K562 (cell line): Measurements from ENCODE around the gene COX6B1. TPM values are rescaled to one million over a fixed set of nuclear protein-coding genes. Genes with fewer than 3 reads are reported as not detected.

ENCODE experiments used
- ATF2 ChIP-seq: sonication (generic); formaldehyde crosslinking; IDR thresholded peaks from 2 replicates; pipeline ENCODE4 v1.8.1; 2022; ENCODE audit warnings: missing genetic modification reagents
- BACH1 ChIP-seq: fragments of 200-800 bp; sonication (Bioruptor generic); IDR thresholded peaks from 2 replicates; pipeline ENCODE4 v1.6.1; 2016; ENCODE audit warnings: missing genetic modification characterization, missing compliant biosample characterization
- CHAMP1 ChIP-seq: fragments of 450-650 bp; IDR thresholded peaks from 2 replicates; pipeline ENCODE4 v1.6.1; 2016; ENCODE audit warnings: mild to moderate bottlenecking
- EP400 ChIP-seq: fragments of 450-650 bp; IDR thresholded peaks from 2 replicates; pipeline ENCODE4 v1.6.1; 2017; ENCODE audit warnings: antibody characterized with exemption, mild to moderate bottlenecking, moderate library complexity
- GATA2 ChIP-seq: sonication (generic); formaldehyde crosslinking; IDR thresholded peaks from 2 replicates; pipeline ENCODE4 v1.4.0; 2020; ENCODE audit warnings: mild to moderate bottlenecking, missing genetic modification reagents
- HNRNPL ChIP-seq: fragments of 200-400 bp; formaldehyde crosslinking; IDR thresholded peaks from 2 replicates; pipeline ENCODE4 v1.6.1; 2017; ENCODE audit warnings: low read depth, mild to moderate bottlenecking, low read length
- MCM2 ChIP-seq: fragments of 450-650 bp; IDR thresholded peaks from 2 replicates; pipeline ENCODE4 v1.6.1; 2017; ENCODE audit warnings: low read depth, mild to moderate bottlenecking
- MECOM ChIP-seq: fragments of 250-450 bp; sonication (Bioruptor Pico); IDR thresholded peaks from 2 replicates; pipeline ENCODE4 v1.8.0; 2022; ENCODE audit warnings: inconsistent platforms
- POLR2A ChIP-seq: fragments of 450-650 bp; conservative IDR thresholded peaks from 2 replicates; pipeline ENCODE4 v1.6.1; 2016
- POLR2AphosphoS2 ChIP-seq: IDR thresholded peaks from 2 replicates; pipeline ENCODE4 v1.6.1; 2012; ENCODE audit warnings: low read length, improper control_type of control experiment
- POLR2B ChIP-seq: fragments of 450-650 bp; IDR thresholded peaks from 2 replicates; pipeline ENCODE4 v1.6.1; 2018; ENCODE audit warnings: low read depth; ENCODE audit not compliant: partially characterized antibody
- RBBP5 ChIP-seq: fragments of 200-600 bp; sonication (generic); IDR thresholded peaks from 2 replicates; pipeline ENCODE4 v1.6.1; 2012; ENCODE audit warnings: borderline replicate concordance, mild to moderate bottlenecking, low read length, control low read depth, inconsistent platforms; ENCODE audit not compliant: insufficient read depth, poor library complexity, severe bottlenecking
- RUNX1 ChIP-seq: sonication (generic); IDR thresholded peaks from 2 replicates; pipeline ENCODE4 v1.6.1; 2016; ENCODE audit warnings: antibody characterized with exemption, low read depth
- SMARCC2 ChIP-seq: fragments of 450-650 bp; IDR thresholded peaks from 2 replicates; pipeline ENCODE4 v1.6.1; 2017; ENCODE audit warnings: antibody characterized with exemption, moderate library complexity, mild to moderate bottlenecking, low read depth
- SREBF2 ChIP-seq: sonication (generic); formaldehyde crosslinking; IDR thresholded peaks from 2 replicates; pipeline ENCODE4 v1.4.0; 2020; ENCODE audit warnings: mild to moderate bottlenecking, missing genetic modification reagents
- TAF1 ChIP-seq: IDR thresholded peaks from 2 replicates; pipeline ENCODE4 v1.6.1; 2011; ENCODE audit warnings: mild to moderate bottlenecking, low read length, moderate library complexity; ENCODE audit not compliant: insufficient read depth, control insufficient read depth, severe bottlenecking; ENCODE audit errors: extremely low read depth
- TOE1 ChIP-seq, 2 experiments: fragments of 450-650 bp in 1 of 2; sonication (generic) in 1 of 2; formaldehyde crosslinking in 1 of 2; IDR thresholded peaks; 2 replicates each; pipeline versions ENCODE4 v1.7.1 to v1.8.0; 2016 to 2022; ENCODE audit warnings: borderline replicate concordance in 2 of 2, mild to moderate bottlenecking in 2 of 2, antibody characterized with exemption in 1 of 2, inconsistent platforms in 1 of 2, low read depth in 1 of 2, missing genetic modification reagents in 1 of 2, moderate library complexity in 1 of 2
- TRIM24 ChIP-seq, 2 experiments: fragments of 450-650 bp; IDR thresholded peaks; 2 replicates each; pipeline ENCODE4 v1.6.1; 2016
- ZNF12 ChIP-seq: sonication (generic); formaldehyde crosslinking; IDR thresholded peaks from 2 replicates; pipeline ENCODE4 v1.4.0; 2020; ENCODE audit warnings: mild to moderate bottlenecking, missing genetic modification reagents
- ZNF668 ChIP-seq: fragments of 250-450 bp; sonication (Bioruptor Pico); IDR thresholded peaks from 2 replicates; pipeline ENCODE4 v1.8.0; 2022; ENCODE audit warnings: mild to moderate bottlenecking, inconsistent platforms
- polyA plus RNA-seq, 8 experiments: library from polyadenylated mRNA; depleted of rRNA in 4 of 8; stranded (reverse) in 5 of 8; unstranded in 3 of 8; fragments of >200 nt; fragmentation: Nextera tagmentation in 2 of 8; fragmentation: Illumina TruSeq in 1 of 8; extraction: Ambion mirVana in 2 of 8; extraction: Trizol in 1 of 8; gene quantifications; 2 replicates each; pipeline versions ENCODE4 v1.2.1 to v1.2.3, GENCODE V29; 2011 to 2014; ENCODE audit warnings: inconsistent platforms in 1 of 8, missing spikeins in 1 of 8
- total RNA-seq, 7 experiments: library from RNA; depleted of rRNA in 6 of 7; stranded (reverse); fragments of >200 nt in 6 of 7; fragmentation: Illumina TruSeq in 2 of 7; extraction: Trizol in 2 of 7; gene quantifications; 2 replicates each; pipeline versions ENCODE4 v1.2.1 to v1.2.3, GENCODE V29; 2011 to 2021; ENCODE audit warnings: low replicate concordance in 1 of 7
- TF ChIP-seq, protein P1 (sequence below), 2 experiments: fragments of 450-650 bp in 1 of 2; IDR thresholded peaks; 2 replicates each; pipeline ENCODE4 v1.6.1; 2011 to 2017; ENCODE audit warnings: low read depth in 2 of 2, antibody characterized with exemption in 1 of 2, borderline replicate concordance in 1 of 2, low read length in 1 of 2, mild to moderate bottlenecking in 1 of 2, mixed read lengths in 1 of 2; ENCODE audit not compliant: control insufficient read depth in 1 of 2

COX6B1 gene
- total and polyA plus RNA-seq, 9 of the 15 experiments (the other 6 are each of a cell fraction or from before 2014, with no cell fraction given): 777 to 2,393 (median 1,219) TPM

DNA sequence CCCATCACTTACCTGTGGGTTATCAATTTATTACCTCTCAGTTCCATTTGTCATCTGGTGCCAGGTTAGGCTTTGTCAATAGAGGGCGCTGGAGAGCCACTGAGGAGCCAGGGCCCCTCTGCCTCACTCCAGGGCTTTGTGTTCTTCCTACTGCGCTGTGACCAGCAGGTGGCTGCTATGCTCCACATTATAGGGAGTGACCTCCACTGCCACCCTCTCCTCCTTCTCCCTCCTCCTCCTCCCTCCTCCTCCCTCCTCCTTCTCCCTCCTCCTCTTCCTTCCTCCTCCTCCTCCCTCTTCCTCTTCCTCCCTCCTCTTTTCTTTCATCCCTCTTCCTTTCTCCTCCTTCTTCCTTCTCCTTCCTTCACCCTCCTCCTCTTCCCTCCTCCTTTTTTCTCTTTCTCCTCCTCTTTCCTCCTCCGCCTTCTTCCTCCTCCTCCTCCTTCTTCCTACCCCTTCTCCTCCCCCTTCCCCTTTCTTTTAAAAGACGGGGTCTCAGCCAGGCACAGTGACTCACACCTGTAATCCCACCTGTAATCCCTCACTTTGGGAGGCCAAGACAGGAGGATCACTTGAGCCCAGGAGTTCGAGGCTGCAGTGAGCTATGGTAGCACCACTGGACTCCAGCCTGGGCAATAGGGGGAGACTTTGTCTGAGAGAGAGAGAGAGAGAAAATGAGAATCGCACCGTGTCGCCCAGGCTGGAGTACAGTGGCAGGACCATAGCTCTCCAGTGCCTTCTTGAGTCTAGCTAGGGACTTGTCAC, 45.9 kb downstream of the COX6B1 start (continued):
- TF ChIP-seq TAF1: no peak
- no peak for TF ChIP-seq ATF2 (CRISPR knock-in tag)
- peak; percentile 86 for TF ChIP-seq TOE1 (IDR thresholded peaks at IDR 0.05; ENCODE audit: borderline replicate concordance)
- TF ChIP-seq TOE1 (CRISPR knock-in tag; IDR thresholded peaks at IDR 0.05; ENCODE audit: borderline replicate concordance, low read depth): 0 out of 2 replicates have a peak, but pooled peaks have one; percentile 38
- TF ChIP-seq MECOM (CRISPR knock-in tag): no peak
- peak; percentile 96 for TF ChIP-seq MCM2
- TF ChIP-seq HNRNPL: no peak
- TF ChIP-seq RBBP5: no peak
- TF ChIP-seq SREBF2: no peak
- peak; percentile 73; the same call in 1 of the 2 replicates for TF ChIP-seq CHAMP1
- no peak for TF ChIP-seq ZNF668
- no peak for TF ChIP-seq POLR2A
- TF ChIP-seq GATA2 (CRISPR knock-in tag): no peak
- no peak for TF ChIP-seq RUNX1
- TF ChIP-seq TRIM24 (IDR thresholded peaks at IDR 0.05): peak; percentile 28 to 47; a peak in 2 of 4 replicates
- TF ChIP-seq SMARCC2: no peak
- peak; percentile 59; the same call in 1 of the 2 replicates for TF ChIP-seq EP400
- no peak for TF ChIP-seq POLR2B
- TF ChIP-seq, protein P1, sequence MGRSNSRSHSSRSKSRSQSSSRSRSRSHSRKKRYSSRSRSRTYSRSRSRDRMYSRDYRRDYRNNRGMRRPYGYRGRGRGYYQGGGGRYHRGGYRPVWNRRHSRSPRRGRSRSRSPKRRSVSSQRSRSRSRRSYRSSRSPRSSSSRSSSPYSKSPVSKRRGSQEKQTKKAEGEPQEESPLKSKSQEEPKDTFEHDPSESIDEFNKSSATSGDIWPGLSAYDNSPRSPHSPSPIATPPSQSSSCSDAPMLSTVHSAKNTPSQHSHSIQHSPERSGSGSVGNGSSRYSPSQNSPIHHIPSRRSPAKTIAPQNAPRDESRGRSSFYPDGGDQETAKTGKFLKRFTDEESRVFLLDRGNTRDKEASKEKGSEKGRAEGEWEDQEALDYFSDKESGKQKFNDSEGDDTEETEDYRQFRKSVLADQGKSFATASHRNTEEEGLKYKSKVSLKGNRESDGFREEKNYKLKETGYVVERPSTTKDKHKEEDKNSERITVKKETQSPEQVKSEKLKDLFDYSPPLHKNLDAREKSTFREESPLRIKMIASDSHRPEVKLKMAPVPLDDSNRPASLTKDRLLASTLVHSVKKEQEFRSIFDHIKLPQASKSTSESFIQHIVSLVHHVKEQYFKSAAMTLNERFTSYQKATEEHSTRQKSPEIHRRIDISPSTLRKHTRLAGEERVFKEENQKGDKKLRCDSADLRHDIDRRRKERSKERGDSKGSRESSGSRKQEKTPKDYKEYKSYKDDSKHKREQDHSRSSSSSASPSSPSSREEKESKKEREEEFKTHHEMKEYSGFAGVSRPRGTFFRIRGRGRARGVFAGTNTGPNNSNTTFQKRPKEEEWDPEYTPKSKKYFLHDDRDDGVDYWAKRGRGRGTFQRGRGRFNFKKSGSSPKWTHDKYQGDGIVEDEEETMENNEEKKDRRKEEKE (IDR thresholded peaks at IDR 0.05; ENCODE audit: borderline replicate concordance in 1 of 2, control insufficient read depth in 1 of 2, low read depth in 2 of 2, low read length in 1 of 2): no peak
- TF ChIP-seq POLR2AphosphoS2: no peak
- TF ChIP-seq ZNF12 (CRISPR knock-in tag): no peak
- TF ChIP-seq BACH1 (tag): no peak
